GM19193 (cell line): ENCODE results near the gene SNCB.

Experiments used
- POLR2A ChIP-seq: IDR thresholded peaks from 4 replicates; pipeline ENCODE4 v1.6.1; 2011; ENCODE audit not compliant: insufficient read depth, insufficient read length; ENCODE audit errors: extremely low read depth

The SNCB gene

GRCh38 chr5:176665517-176665916 lies 35.2 kb upstream of the SNCB start:
- no peak for TF ChIP-seq POLR2A

GRCh38 chr5:176664886-176665285 lies 34.6 kb upstream of the SNCB start:
- TF ChIP-seq POLR2A: no peak

- TF ChIP-seq POLR2A: no peak
Observed at GRCh38 chr5:176664479-176664878, 34.1 kb upstream of the SNCB start.

GRCh38 chr5:176663566-176663965 lies 33.2 kb upstream of the SNCB start:
- TF ChIP-seq POLR2A: no peak

GRCh38 chr5:176662371-176663333 lies 32.3 kb upstream of the SNCB start:
- no peak for TF ChIP-seq POLR2A

GRCh38 chr5:176661676-176662075 lies 31.3 kb upstream of the SNCB start:
- TF ChIP-seq POLR2A: no peak

- no peak for TF ChIP-seq POLR2A
Observed at GRCh38 chr5:176660860-176661641, 30.7 kb upstream of the SNCB start.

GRCh38 chr5:176660530-176660859 lies 30.2 kb upstream of the SNCB start:
- no peak for TF ChIP-seq POLR2A

- no peak for TF ChIP-seq POLR2A
Observed at GRCh38 chr5:176659860-176660461, 29.6 kb upstream of the SNCB start.

- no peak for TF ChIP-seq POLR2A
Observed at GRCh38 chr5:176659512-176659839, 29.1 kb upstream of the SNCB start.

GRCh38 chr5:176658817-176659511 lies 28.6 kb upstream of the SNCB start:
- no peak for TF ChIP-seq POLR2A

GRCh38 chr5:176658007-176658599 lies 27.8 kb upstream of the SNCB start:
- no peak for TF ChIP-seq POLR2A

GRCh38 chr5:176656467-176656990 lies 26.2 kb upstream of the SNCB start:
- TF ChIP-seq POLR2A: no peak

- TF ChIP-seq POLR2A: no peak
Observed at GRCh38 chr5:176654856-176655255, 24.5 kb upstream of the SNCB start.
